HuH-7 (cell line): Measurements from ENCODE around the gene ZNF154.

ENCODE experiments used
- DNase-seq: peaks from one replicate; pipeline ENCODE4 v3.0.0; 2011; ENCODE audit warnings: low spot score

ZNF154 gene

GRCh38 chr19:57675881-57676280 lies 33.1 kb downstream of the ZNF154 start:
- no peak for DNase-seq

GRCh38 chr19:57672466-57672865 lies 36.5 kb downstream of the ZNF154 start:
- DNase-seq, result no peak

- no peak for DNase-seq
Observed at GRCh38 chr19:57671124-57671895, 37.7 kb downstream of the ZNF154 start.

GRCh38 chr19:57668635-57669034 lies 40.4 kb downstream of the ZNF154 start, which contains the start of gene ZSCAN4:
ZSCAN4 (plus strand) TSS chr19:57668935; CDS start chr19:57676146, 7,211 bp downstream.
- no peak for DNase-seq

GRCh38 chr19:57667228-57667627 lies 41.8 kb downstream of the ZNF154 start:
- DNase-seq, result no peak

GRCh38 chr19:57665261-57665806 lies 43.7 kb downstream of the ZNF154 start:
- no peak for DNase-seq

GRCh38 chr19:57664269-57665127 lies 44.5 kb downstream of the ZNF154 start:
- DNase-seq, result peak; percentile 56

GRCh38 chr19:57656346-57656745 lies 52.7 kb downstream of the ZNF154 start:
- no peak for DNase-seq

GRCh38 chr19:57655443-57655842 lies 53.6 kb downstream of the ZNF154 start:
- DNase-seq, result no peak

- DNase-seq, result no peak
Observed at GRCh38 chr19:57653689-57654088, 55.3 kb downstream of the ZNF154 start.

GRCh38 chr19:57651654-57651996 lies 57.4 kb downstream of the ZNF154 start:
- no peak for DNase-seq

- DNase-seq, result no peak
Observed at GRCh38 chr19:57648331-57649003, 60.5 kb downstream of the ZNF154 start.
